Spinal cord (tissue), 10 donors: ENCODE data around the gene ZSWIM1. TPM values are rescaled to one million over a fixed set of nuclear protein-coding genes. Genes with fewer than 3 reads are reported as not detected.
A peak's percentile ranks its signal among the peaks of the same experiment; 100 is the strongest.

Experiments used
- DNase-seq, 6 donors: peaks; one replicate each; pipeline versions ENCODE4 v3.0.0 to v3.0.0-alpha.2; 2013 to 2015; ENCODE audit warnings: low spot score in 6 of 6, low read depth in 4 of 6
- H3K27ac ChIP-seq: one replicate; pipeline ENCODE4 v1.5.1; 2013; ENCODE audit warnings: low read depth, low read length, control low read depth
- H3K27me3 ChIP-seq: one replicate; pipeline ENCODE4 v1.6.1; 2013; ENCODE audit warnings: low read length; ENCODE audit not compliant: control insufficient read depth, insufficient read depth
- H3K36me3 ChIP-seq: one replicate; pipeline ENCODE4 v1.6.1; 2013; ENCODE audit warnings: low read length; ENCODE audit not compliant: control insufficient read depth, insufficient read depth
- H3K4me1 ChIP-seq: one replicate; pipeline ENCODE4 v1.6.1; 2013; ENCODE audit warnings: low read length; ENCODE audit not compliant: control insufficient read depth, insufficient read depth
- H3K4me3 ChIP-seq: one replicate; pipeline ENCODE4 v1.5.1; 2013; ENCODE audit warnings: low read depth, low read length, control low read depth
- H3K9me3 ChIP-seq: one replicate; pipeline ENCODE4 v1.6.1; 2013; ENCODE audit warnings: low read length; ENCODE audit not compliant: control insufficient read depth, insufficient read depth
- WGBS: methylation state at CpG from one replicate; pipeline ENCODE4 v1.1.5; 2013; ENCODE audit warnings: missing lambda C conversion rate; ENCODE audit not compliant: insufficient coverage; 5-methylcytosine and 5-hydroxymethylcytosine counted together
- polyA plus RNA-seq, 2 donors: library from polyadenylated mRNA; unstranded; fragments of 120-200 nt; gene quantifications; one replicate each; pipeline ENCODE4 v1.2.1, GENCODE V29; 2013; ENCODE audit not compliant: insufficient read length in 2 of 2
- total RNA-seq, 2 donors: library from RNA; depleted of rRNA in 1 of 2; stranded (reverse); fragments of 120-200 nt in 1 of 2; fragments of >200 nt in 1 of 2; gene quantifications; one replicate each; pipeline versions ENCODE4 v1.2.3 to v1.2.4, GENCODE V29; 2013 to 2014
- donor health status: healthy.

Gene ZSWIM1
- total and polyA plus RNA-seq, 4 donors: 5.5 to 18.3 (median 13.9) TPM

DNA sequence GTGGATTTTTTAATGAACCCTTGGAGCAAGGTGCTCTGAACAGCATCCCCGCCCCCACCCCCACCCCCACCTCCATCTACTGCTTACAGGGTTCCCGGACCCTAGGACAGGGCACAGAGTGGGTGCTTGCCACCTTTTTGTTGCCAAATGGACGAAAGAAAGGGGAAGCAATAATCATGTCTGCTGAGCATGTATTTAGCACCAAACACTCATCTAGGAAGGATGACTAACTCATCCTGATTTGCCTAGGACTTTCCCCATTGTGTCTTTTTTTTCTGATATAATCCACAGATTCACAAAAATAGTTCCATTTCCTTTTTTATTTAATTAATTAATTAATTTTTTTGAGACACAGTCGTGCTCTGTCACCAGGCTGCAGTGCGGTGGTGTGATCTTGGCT is 32.1 kb downstream of the ZSWIM1 start:
- H3K9me3 ChIP-seq: no peaks in the 10 kb centered on the region
- DNase-seq: no peak
- H3K36me3 ChIP-seq: peaks cover 12% of the 10 kb centered on the region
- WGBS: 100% methylated on average over 1 of the region's 5 CpGs
- H3K27ac ChIP-seq: no peak overlapping the region
- H3K4me1 ChIP-seq: peaks cover 37% of the 10 kb centered on the region
- no peak overlapping the region for H3K4me3 ChIP-seq
- no peaks in the 10 kb centered on the region for H3K27me3 ChIP-seq

DNA sequence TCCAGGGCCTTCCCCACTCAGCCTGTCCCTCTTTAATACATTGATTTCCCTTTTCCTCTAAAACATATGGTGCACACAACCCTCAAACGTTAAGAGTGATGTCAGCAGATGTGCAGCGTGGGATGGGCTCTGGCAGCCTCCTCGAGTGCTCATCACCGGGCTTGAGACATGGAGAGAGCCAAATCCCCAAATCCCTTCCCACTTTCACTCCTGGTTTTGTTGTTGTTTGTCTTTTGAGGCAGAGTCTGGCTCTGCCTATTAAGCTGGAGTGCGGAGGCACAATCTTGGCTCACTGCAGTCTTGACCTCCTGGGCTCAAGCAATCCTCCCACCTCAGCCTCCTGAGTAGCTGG is 36.7 kb downstream of the ZSWIM1 start:
- Histone ChIP-seq H3K4me3 (no peak overlapping the region), H3K9me3 (no peaks in the 10 kb centered on the region), H3K36me3 (no peaks in the 10 kb centered on the region), H3K27ac (peak overlapping the region; percentile 74), H3K4me1 (peaks cover 10% of the 10 kb centered on the region), H3K27me3 (no peaks in the 10 kb centered on the region)
- DNase-seq: peak in 2 of 6 donors; percentile 3 to 41
- WGBS: 67% methylated on average over 2 of the region's 5 CpGs

DNA sequence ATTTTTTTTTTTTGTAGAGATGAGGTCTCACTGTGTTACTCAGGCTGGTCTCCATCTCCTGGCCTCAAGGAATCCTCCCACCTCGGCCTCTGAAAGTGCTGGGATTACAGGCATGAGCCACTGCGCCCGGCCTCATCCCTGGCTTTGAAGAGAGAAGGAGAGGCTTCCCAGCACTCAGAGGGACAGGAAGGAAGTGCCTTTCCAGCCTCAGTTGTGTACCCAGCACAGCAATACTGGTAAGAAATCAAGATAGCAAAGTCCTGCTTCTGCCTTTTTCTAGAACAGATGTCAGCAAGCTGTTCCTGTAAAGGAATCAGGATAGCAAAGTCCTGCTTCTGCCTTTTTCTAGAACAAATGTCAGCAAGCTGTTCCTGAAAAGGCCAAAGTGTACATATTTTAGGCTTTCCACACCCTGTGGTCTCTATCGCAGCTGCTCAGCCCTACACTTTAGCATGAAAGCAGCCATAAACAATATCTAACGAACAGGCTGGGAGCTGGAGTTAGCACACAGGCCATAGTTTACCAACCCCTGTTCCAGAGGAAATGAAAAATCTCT is 37.2 kb downstream of the ZSWIM1 start:
- no peaks in the 10 kb centered on the region for H3K36me3 ChIP-seq
- peaks cover 8% of the 10 kb centered on the region for H3K4me1 ChIP-seq
- no peaks in the 10 kb centered on the region for H3K27me3 ChIP-seq
- 61% methylated on average over 4 of the region's 5 CpGs for WGBS
- H3K9me3 ChIP-seq: no peaks in the 10 kb centered on the region
- no peak overlapping the region for H3K4me3 ChIP-seq
- DNase-seq: no peak
- H3K27ac ChIP-seq: peak overlapping the region; percentile 74

DNA sequence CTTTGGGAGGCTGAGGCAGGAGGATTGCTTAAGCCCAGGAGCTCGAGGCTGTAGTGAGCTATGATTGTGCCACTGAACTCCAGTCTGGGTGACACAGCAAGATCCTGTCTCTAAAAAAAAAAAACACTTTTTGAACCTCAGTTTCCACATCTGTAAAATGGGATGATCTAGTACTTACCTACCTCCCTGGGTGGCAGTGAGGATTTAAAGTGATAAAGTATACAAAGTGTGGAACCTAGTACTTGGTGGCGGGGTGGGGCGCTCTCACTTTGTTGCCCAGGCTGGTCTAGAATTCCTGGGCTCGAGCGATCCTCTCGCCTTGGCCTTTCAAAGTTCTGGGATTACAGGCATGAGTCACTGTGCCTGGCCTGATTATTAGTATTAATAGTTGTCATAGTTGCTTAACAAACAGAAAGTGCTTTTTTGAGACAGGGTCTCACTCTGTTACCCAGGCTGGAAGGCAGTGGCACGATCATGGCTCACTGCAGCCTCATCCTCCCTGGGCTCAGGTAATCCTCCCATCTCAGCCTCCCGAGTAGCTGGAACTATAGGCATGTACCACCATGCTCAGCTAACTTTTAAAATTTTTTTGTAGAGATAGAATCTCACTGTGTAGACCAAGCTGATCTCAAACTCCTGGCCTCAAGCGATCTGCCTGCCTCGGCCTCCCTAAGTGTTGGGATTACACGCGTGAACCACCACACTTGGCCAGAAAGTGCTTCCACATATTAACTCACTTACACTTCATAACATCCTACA is 37.9 kb downstream of the ZSWIM1 start:
- no peak for DNase-seq
- Histone ChIP-seq H3K9me3 (no peaks in the 10 kb centered on the region), H3K27me3 (no peaks in the 10 kb centered on the region), H3K4me3 (no peak overlapping the region), H3K36me3 (no peaks in the 10 kb centered on the region), H3K27ac (peak overlapping the region; percentile 74), H3K4me1 (peaks cover 8% of the 10 kb centered on the region)
- WGBS: 94% methylated on average over 9 of the region's 12 CpGs

DNA sequence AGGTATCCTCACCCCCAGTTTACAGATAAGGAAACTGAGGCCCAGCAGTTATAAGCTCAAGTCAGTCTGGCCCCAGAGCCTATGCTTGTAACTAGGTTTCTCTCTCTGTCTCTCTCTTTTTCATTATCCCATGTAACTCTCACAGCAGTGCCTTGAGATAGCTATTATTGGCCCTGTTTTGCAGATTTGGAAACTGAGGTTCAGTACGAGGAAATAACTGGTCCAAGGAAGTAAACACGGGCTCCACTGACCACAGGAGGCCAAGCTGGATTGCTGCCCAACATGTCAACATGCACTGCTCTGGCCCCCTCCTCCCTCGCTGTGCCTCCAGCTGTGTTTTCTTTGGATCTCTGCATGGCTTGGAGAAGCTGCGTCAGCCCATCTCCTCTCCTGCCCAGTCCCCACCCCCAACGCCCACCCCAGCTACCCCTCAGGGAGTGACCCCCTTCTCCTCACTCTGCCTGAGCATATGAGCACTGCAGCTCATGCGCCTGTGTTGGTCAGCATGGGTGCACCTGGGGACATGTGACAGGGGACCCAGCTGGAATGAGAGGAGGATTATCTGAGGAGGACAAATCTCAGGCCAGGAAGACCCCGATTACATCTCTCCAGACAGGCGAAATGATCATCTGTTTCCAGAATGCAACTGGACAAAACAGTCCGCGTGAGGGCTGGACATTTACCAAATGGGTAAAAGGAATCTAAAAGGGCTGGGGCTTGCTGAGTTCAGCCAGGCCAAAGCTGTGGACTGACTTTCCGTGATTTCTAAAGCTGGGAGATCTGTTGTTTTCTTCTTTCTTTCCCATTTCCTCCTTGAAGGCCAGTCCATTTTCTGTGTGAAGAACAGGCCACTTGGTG is 38.7 kb downstream of the ZSWIM1 start:
- H3K27ac ChIP-seq: peak overlapping the region; percentile 78
- 34% methylated on average over 6 of the region's 11 CpGs for WGBS
- DNase-seq: peak in 2 of 6 donors; percentile 2 to 81
- no peak overlapping the region for H3K4me3 ChIP-seq
- no peaks in the 10 kb centered on the region for H3K36me3 ChIP-seq
- no peaks in the 10 kb centered on the region for H3K9me3 ChIP-seq
- peaks cover 8% of the 10 kb centered on the region for H3K4me1 ChIP-seq
- H3K27me3 ChIP-seq: no peaks in the 10 kb centered on the region

DNA sequence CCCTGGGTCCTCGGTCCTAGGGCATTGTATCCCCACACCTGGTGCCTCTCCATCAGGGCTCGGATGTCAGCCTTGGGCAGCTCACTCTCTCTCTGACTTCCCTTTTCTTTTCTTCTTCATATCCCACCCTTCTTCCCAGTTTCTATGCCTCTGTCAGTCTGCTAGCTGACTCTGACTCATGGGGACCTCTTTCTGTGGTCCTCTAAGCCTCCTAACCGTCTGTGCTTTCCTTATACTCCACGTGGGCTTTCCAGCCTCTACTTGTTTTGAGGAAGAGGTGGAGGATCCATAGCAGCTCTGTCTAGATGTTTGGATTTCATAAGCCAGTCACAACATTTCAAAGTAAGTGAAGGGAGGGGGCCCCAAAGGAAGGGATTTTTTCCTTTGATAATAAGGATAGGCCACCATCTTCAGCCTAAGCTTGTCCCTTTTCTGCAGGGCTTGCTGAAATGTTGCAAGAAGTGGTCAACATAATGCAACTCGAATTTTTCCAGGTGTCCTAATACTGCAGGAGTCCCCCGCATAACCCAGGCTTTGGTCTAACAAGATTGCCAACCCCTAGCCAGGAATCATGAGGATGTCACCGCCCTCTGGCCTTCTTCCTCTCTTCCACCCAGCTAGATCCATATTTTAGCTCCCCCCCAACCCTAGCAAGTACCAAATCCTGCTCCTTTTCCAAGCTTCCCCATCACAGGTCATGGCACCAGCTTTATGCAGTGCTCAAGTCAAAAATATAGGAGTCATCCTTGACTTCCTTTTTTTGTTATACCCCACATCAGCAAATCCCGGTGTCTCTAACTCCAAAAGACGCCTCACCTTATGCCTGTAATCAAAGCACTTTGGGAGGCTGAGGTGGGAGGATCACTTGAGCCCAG is 39.7 kb downstream of the ZSWIM1 start:
- no peak for DNase-seq
- H3K9me3 ChIP-seq: no peaks in the 10 kb centered on the region
- H3K36me3 ChIP-seq: no peaks in the 10 kb centered on the region
- H3K4me1 ChIP-seq: peaks cover 8% of the 10 kb centered on the region
- H3K27ac ChIP-seq: peak overlapping the region; percentile 78
- no peaks in the 10 kb centered on the region for H3K27me3 ChIP-seq
- 75% methylated on average over 5 of the region's 9 CpGs for WGBS
- no peak overlapping the region for H3K4me3 ChIP-seq

DNA sequence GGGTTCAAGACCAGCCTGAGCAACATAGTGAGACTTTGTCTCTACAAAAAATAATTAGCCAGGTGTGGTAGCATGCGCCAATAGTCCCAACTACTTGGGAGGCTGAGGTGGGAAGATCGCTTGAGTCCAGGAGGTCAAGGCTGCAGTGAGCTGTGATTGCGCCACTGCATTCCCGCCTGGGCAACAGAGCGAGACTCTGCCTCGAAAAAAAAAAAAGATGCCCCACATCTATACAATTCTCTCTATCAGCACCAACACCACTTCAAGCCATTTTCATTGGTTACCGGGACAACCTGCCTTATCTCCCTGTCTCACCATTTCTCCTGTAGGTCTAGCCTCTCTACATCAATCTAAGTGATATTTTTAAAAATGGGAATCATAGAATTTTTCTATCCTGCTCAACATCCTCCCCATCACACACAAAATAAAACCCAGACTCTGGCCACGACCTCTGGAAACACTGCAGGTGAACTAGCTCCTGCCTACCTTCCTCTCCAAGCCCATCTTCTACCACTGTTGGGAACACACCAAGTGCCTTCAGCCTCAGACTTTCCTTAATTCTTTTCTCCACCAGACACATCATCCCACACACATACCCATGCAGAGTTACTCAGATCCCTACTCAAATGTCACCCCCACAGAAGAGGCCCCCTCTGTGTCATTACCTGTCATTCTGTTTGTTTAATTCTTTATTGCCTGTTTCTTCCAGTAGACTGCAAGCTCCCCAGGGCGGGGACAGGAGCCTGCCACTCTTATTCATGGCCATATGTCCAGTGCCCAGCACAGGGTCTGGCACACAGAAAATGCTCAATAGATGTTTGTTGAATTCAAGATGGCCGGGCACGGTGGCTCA is 40.5 kb downstream of the ZSWIM1 start:
- DNase-seq: no peak
- H3K27ac ChIP-seq: peak overlapping the region; percentile 78
- H3K36me3 ChIP-seq: no peaks in the 10 kb centered on the region
- H3K27me3 ChIP-seq: no peaks in the 10 kb centered on the region
- WGBS: 83% methylated on average over 9 of the region's 11 CpGs
- H3K4me3 ChIP-seq: no peak overlapping the region
- H3K4me1 ChIP-seq: peaks cover 8% of the 10 kb centered on the region
- no peaks in the 10 kb centered on the region for H3K9me3 ChIP-seq

DNA sequence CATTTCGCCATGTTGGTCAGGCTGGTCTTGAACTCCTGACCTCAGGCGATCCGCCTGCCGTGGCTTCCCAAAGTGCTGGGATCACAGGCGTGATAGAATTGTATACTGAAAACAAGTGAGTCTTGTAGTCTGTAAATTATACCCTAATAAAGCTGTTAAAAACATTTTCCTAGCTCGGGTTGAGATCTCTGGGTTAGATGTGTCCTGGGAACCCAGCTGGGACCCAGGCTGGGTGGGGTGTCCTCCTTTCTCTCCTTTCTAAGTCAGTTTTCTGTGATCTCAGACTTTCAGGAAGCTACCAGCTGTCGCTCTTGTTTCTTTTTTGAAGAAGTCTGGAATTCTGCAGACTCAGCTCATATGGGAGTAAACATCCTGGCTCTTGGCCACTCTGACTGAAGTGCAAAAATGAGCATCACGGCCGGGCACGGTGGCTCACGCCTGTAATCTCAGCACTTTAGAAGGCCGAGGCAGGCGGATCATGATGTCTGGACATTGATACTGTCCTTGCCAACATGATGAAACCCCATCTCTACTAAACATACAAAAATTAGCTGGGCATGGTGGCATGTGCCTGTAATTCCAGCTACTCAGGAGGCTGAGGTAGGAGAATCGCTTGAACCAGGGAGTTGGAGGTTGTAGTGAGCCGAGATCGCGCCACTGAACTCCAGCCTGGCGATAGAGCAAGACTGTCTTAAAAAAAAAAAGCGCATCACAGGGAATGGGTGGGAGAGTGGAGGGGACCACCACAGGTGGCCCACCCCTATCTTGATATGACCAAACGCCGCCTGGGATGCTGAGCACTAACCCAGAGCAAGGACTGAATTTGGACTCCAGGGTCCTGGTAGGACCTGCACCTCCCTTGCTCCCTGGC is 43.6 kb downstream of the ZSWIM1 start:
- DNase-seq: peak in 2 of 6 donors; percentile 39 to 78
- H3K27me3 ChIP-seq: no peaks in the 10 kb centered on the region
- peaks cover 7% of the 10 kb centered on the region for H3K4me1 ChIP-seq
- no peak overlapping the region for H3K4me3 ChIP-seq
- H3K9me3 ChIP-seq: no peaks in the 10 kb centered on the region
- H3K27ac ChIP-seq: peak overlapping the region; percentile 82
- WGBS: 81% methylated on average over 14 of the region's 21 CpGs
- H3K36me3 ChIP-seq: no peaks in the 10 kb centered on the region
